VCaP (cell line): ENCODE measurements around the gene ITGA11.

Source experiments
- H3K27ac ChIP-seq: fragments of 450-650 bp; 2 replicates; pipeline ENCODE4 v1.5.1; 2017
- TF ChIP-seq, protein P1 (sequence below): fragments of 450-650 bp; conservative IDR thresholded peaks from 2 replicates; pipeline ENCODE4 v1.5.1; 2017; ENCODE audit warnings: mild to moderate bottlenecking, moderate library complexity

The ITGA11 gene

GRCh38 chr15:68314563-68314962 is 117.4 kb downstream of the ITGA11 start:
- no peak overlapping the region for H3K27ac ChIP-seq
- TF ChIP-seq, protein P1, sequence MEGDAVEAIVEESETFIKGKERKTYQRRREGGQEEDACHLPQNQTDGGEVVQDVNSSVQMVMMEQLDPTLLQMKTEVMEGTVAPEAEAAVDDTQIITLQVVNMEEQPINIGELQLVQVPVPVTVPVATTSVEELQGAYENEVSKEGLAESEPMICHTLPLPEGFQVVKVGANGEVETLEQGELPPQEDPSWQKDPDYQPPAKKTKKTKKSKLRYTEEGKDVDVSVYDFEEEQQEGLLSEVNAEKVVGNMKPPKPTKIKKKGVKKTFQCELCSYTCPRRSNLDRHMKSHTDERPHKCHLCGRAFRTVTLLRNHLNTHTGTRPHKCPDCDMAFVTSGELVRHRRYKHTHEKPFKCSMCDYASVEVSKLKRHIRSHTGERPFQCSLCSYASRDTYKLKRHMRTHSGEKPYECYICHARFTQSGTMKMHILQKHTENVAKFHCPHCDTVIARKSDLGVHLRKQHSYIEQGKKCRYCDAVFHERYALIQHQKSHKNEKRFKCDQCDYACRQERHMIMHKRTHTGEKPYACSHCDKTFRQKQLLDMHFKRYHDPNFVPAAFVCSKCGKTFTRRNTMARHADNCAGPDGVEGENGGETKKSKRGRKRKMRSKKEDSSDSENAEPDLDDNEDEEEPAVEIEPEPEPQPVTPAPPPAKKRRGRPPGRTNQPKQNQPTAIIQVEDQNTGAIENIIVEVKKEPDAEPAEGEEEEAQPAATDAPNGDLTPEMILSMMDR = no peak

- no peak overlapping the region for H3K27ac ChIP-seq
- TF ChIP-seq, protein P1 = no peak
Observed at GRCh38 chr15:68313501-68314410, 118.2 kb downstream of the ITGA11 start.

GRCh38 chr15:68312701-68313204 is 119.2 kb downstream of the ITGA11 start:
- TF ChIP-seq, protein P1 = no peak
- no peak overlapping the region for H3K27ac ChIP-seq

- no peak overlapping the region for H3K27ac ChIP-seq
- TF ChIP-seq, protein P1 = no peak
Observed at GRCh38 chr15:68311859-68312557, 120.0 kb downstream of the ITGA11 start.

GRCh38 chr15:68311464-68311835 is 120.5 kb downstream of the ITGA11 start:
- TF ChIP-seq, protein P1 = no peak
- no peak overlapping the region for H3K27ac ChIP-seq

GRCh38 chr15:68310804-68311463 is 121.0 kb downstream of the ITGA11 start:
- H3K27ac ChIP-seq = no peak overlapping the region
- TF ChIP-seq, protein P1 = no peak
